Keratinocyte (primary cell): ENCODE measurements around the gene TMA7B. TPM values are rescaled to one million over a fixed set of nuclear protein-coding genes. Genes with fewer than 3 reads are reported as not detected.

Source experiments
- DNase-seq: peaks from one replicate; pipeline ENCODE4 v3.0.0-alpha.2; 2011; ENCODE audit warnings: low read depth, missing footprints, low spot score
- FAIRE-seq: peaks from 2 replicates; lab custom pipeline; 2011; peaks lifted over from hg19 to GRCh38; lab: Jason Lieb, UNC
- H2AFZ ChIP-seq: 2 replicates; pipeline ENCODE4 v1.6.0; 2012; ENCODE audit warnings: low read length, control low read depth, inconsistent platforms; ENCODE audit not compliant: control insufficient read depth
- H3K27ac ChIP-seq: 2 replicates; pipeline ENCODE4 v1.5.1; 2011; ENCODE audit warnings: low read length; ENCODE audit not compliant: control insufficient read depth, insufficient read depth
- H3K27me3 ChIP-seq: 3 replicates; pipeline ENCODE4 v1.6.0; 2011; ENCODE audit warnings: low read length; ENCODE audit not compliant: control insufficient read depth, insufficient read depth; ENCODE audit errors: extremely low read depth
- H3K36me3 ChIP-seq, 2 experiments: 2 replicates in 1 of 2; 3 replicates in 1 of 2; pipeline ENCODE4 v1.5.1; 2011; ENCODE audit warnings: low read length in 2 of 2, mild to moderate bottlenecking in 1 of 2; ENCODE audit not compliant: control insufficient read depth in 2 of 2, insufficient read depth in 2 of 2; ENCODE audit errors: extremely low read depth in 1 of 2
- H3K4me1 ChIP-seq: 3 replicates; pipeline ENCODE4 v1.5.1; 2011; ENCODE audit warnings: low read length; ENCODE audit not compliant: control insufficient read depth, insufficient read depth; ENCODE audit errors: extremely low read depth
- H3K4me2 ChIP-seq: 3 replicates; pipeline ENCODE4 v1.6.0; 2011; ENCODE audit warnings: low read depth, low read length; ENCODE audit not compliant: control insufficient read depth, insufficient read depth; ENCODE audit errors: extremely low read depth
- H3K4me3 ChIP-seq, 3 experiments: fragments of 200-600 bp in 1 of 3; sonication (generic) in 1 of 3; 2 replicates in 2 of 3; 3 replicates in 1 of 3; pipeline ENCODE4 v1.5.1; 2011 to 2016; ENCODE audit warnings: low read length in 3 of 3, mild to moderate bottlenecking in 3 of 3, control low read depth in 2 of 3, inconsistent platforms in 1 of 3, low read depth in 1 of 3, mixed read lengths in 1 of 3, mixed run types in 1 of 3, moderate library complexity in 1 of 3; ENCODE audit not compliant: control insufficient read depth in 2 of 3, insufficient read depth in 2 of 3; ENCODE audit errors: extremely low read depth in 1 of 3
- H3K79me2 ChIP-seq: 2 replicates; pipeline ENCODE4 v1.6.0; 2012; ENCODE audit warnings: low read length; ENCODE audit not compliant: control insufficient read depth, insufficient read depth
- H3K9ac ChIP-seq: 3 replicates; pipeline ENCODE4 v1.6.0; 2011; ENCODE audit warnings: low read length; ENCODE audit not compliant: control insufficient read depth, insufficient read depth; ENCODE audit errors: extremely low read depth
- H3K9me1 ChIP-seq: 3 replicates; pipeline ENCODE4 v1.6.0; 2011; ENCODE audit warnings: low read length; ENCODE audit not compliant: control insufficient read depth, insufficient read depth; ENCODE audit errors: extremely low read depth
- H3K9me3 ChIP-seq: 2 replicates; pipeline ENCODE4 v1.5.1; 2012; ENCODE audit warnings: low read depth, low read length; ENCODE audit not compliant: control insufficient read depth
- H4K20me1 ChIP-seq: 3 replicates; pipeline ENCODE4 v1.6.0; 2011; ENCODE audit warnings: low read length; ENCODE audit not compliant: control insufficient read depth, insufficient read depth; ENCODE audit errors: extremely low read depth
- EZH2 ChIP-seq: IDR thresholded peaks from one replicate; pipeline ENCODE4 v1.6.1; 2012; ENCODE audit warnings: inconsistent platforms, mild to moderate bottlenecking, low read length, moderate library complexity
- dilution Hi-C: fragments of 300-500 bp; cut with MboI; formaldehyde crosslinking; loops from one replicate; pipeline ENCODE4 v1.7.0; 2020; ENCODE audit warnings: low sequenced_read_pairs; ENCODE audit not compliant: extremely low pct_ligation_motif_present
- polyA plus RNA-seq, 5 experiments: library from polyadenylated mRNA; depleted of rRNA in 3 of 5; stranded (reverse) in 3 of 5; stranded (forward) in 1 of 5; unstranded in 1 of 5; fragments of >200 nt; gene quantifications; 1 replicate in 1 of 5; 2 replicates in 3 of 5; 3 replicates in 1 of 5; pipeline versions ENCODE4 v1.2.1 to v1.2.3, GENCODE V29; 2011 to 2012; ENCODE audit warnings: missing spikeins in 2 of 5, low read depth in 1 of 5, low replicate concordance in 1 of 5
- TF ChIP-seq, protein P1 (sequence below), 3 experiments: IDR thresholded peaks in 1 of 3; conservative IDR thresholded peaks in 1 of 3; optimal IDR thresholded peaks in 1 of 3; 2 replicates in 2 of 3; 3 replicates in 1 of 3; pipeline versions ENCODE3 to v1.5.1; 2011; ENCODE audit warnings: low read length in 3 of 3, mild to moderate bottlenecking in 3 of 3, moderate library complexity in 2 of 3, control low read depth in 1 of 3, inconsistent platforms in 1 of 3; ENCODE audit not compliant: insufficient read depth in 2 of 3; ENCODE audit errors: extremely low read depth in 1 of 3

Gene TMA7B
- polyA plus RNA-seq, 1 donor (not counting 4 experiments of a cell fraction or from before 2014, with no cell fraction given): not detected

- Histone ChIP-seq H3K9me3 (no peaks in the 10 kb centered on the region), H3K27ac (no peak overlapping the region), H3K4me1 (peaks cover 14% of the 10 kb centered on the region), H3K9ac (no peak overlapping the region), H4K20me1 (no peaks in the 10 kb centered on the region), H3K27me3 (no peaks in the 10 kb centered on the region), H3K9me1 (no peaks in the 10 kb centered on the region), H3K4me3 (no peak overlapping the region), H3K79me2 (no peaks in the 10 kb centered on the region), H3K36me3 (no peaks in the 10 kb centered on the region), H3K4me2 (no peak overlapping the region), H2AFZ (no peak overlapping the region)
- FAIRE-seq: no peak
- no peak for TF ChIP-seq EZH2
- TF ChIP-seq, protein P1, sequence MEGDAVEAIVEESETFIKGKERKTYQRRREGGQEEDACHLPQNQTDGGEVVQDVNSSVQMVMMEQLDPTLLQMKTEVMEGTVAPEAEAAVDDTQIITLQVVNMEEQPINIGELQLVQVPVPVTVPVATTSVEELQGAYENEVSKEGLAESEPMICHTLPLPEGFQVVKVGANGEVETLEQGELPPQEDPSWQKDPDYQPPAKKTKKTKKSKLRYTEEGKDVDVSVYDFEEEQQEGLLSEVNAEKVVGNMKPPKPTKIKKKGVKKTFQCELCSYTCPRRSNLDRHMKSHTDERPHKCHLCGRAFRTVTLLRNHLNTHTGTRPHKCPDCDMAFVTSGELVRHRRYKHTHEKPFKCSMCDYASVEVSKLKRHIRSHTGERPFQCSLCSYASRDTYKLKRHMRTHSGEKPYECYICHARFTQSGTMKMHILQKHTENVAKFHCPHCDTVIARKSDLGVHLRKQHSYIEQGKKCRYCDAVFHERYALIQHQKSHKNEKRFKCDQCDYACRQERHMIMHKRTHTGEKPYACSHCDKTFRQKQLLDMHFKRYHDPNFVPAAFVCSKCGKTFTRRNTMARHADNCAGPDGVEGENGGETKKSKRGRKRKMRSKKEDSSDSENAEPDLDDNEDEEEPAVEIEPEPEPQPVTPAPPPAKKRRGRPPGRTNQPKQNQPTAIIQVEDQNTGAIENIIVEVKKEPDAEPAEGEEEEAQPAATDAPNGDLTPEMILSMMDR (optimal IDR thresholded peaks at IDR 0.05 in 1 of 3, IDR thresholded peaks at IDR 0.05 in 1 of 3, conservative IDR thresholded peaks at IDR 0.05 in 1 of 3; ENCODE audit: extremely low read depth in 1 of 3, insufficient read depth in 2 of 3, low read length in 3 of 3): no peak
- DNase-seq: no peak
- dilution Hi-C loops: no loop called here
Measured at GRCh38 chr22:39925273-39925672, 34.9 kb upstream of the TMA7B start.

- H3K27ac ChIP-seq: no peak overlapping the region
Measured at GRCh38 chr22:39925909-39926679, 34.1 kb upstream of the TMA7B start.

More at GRCh38 chr22:39925909-39926679, 34.1 kb upstream of the TMA7B start:
- no peak for TF ChIP-seq EZH2
- TF ChIP-seq, protein P1 (optimal IDR thresholded peaks at IDR 0.05 in 1 of 3, IDR thresholded peaks at IDR 0.05 in 1 of 3, conservative IDR thresholded peaks at IDR 0.05 in 1 of 3; ENCODE audit: extremely low read depth in 1 of 3, insufficient read depth in 2 of 3, low read length in 3 of 3): no peak
- H3K4me2 ChIP-seq: no peak overlapping the region
- no peaks in the 10 kb centered on the region for H3K9me3 ChIP-seq
- H4K20me1 ChIP-seq: no peaks in the 10 kb centered on the region
- no peaks in the 10 kb centered on the region for H3K79me2 ChIP-seq
- no peaks in the 10 kb centered on the region for H3K9me1 ChIP-seq
- no peak for DNase-seq
- no peaks in the 10 kb centered on the region for H3K27me3 ChIP-seq
- H3K36me3 ChIP-seq: no peaks in the 10 kb centered on the region
- FAIRE-seq: no peak
- dilution Hi-C loops: no loop called here
- no peak overlapping the region for H3K4me3 ChIP-seq
- H3K9ac ChIP-seq: no peak overlapping the region
- H2AFZ ChIP-seq: no peak overlapping the region
- H3K4me1 ChIP-seq: peaks cover 14% of the 10 kb centered on the region
